ENCODE data around the gene IL34. TPM values are rescaled to one million over a fixed set of nuclear protein-coding genes. Genes with fewer than 3 reads are reported as not detected.

IL34 gene
- polyA plus RNA-seq, 1 donor (not counting 4 experiments of a cell fraction or from before 2014, with no cell fraction given): 0.08 TPM

- DNase-seq (ENCODE audit: low read depth, low spot score) (no peak), FAIRE-seq (no peak)
- Histone ChIP-seq H3K36me3 (ENCODE audit: control insufficient read depth in 2 of 2, extremely low read depth in 1 of 2, insufficient read depth in 2 of 2, low read length in 2 of 2) (peaks cover 10 to 11% of the 10 kb centered on the region in 2 experiments), H3K27ac (ENCODE audit: control insufficient read depth, insufficient read depth, low read length) (no peak overlapping the region), H3K27me3 (ENCODE audit: control insufficient read depth, extremely low read depth, insufficient read depth, low read length) (no peaks in the 10 kb centered on the region), H3K9ac (ENCODE audit: control insufficient read depth, extremely low read depth, insufficient read depth, low read length) (no peak overlapping the region), H2AFZ (ENCODE audit: control insufficient read depth, low read length) (no peak overlapping the region), H3K4me3 (ENCODE audit: control insufficient read depth in 2 of 3, extremely low read depth in 1 of 3, insufficient read depth in 2 of 3, low read depth in 1 of 3, low read length in 3 of 3) (no peak overlapping the region), H3K9me1 (ENCODE audit: control insufficient read depth, extremely low read depth, insufficient read depth, low read length) (no peaks in the 10 kb centered on the region), H4K20me1 (ENCODE audit: control insufficient read depth, extremely low read depth, insufficient read depth, low read length) (no peaks in the 10 kb centered on the region), H3K79me2 (ENCODE audit: control insufficient read depth, insufficient read depth, low read length) (no peaks in the 10 kb centered on the region), H3K9me3 (ENCODE audit: control insufficient read depth, low read depth, low read length) (no peaks in the 10 kb centered on the region), H3K4me1 (ENCODE audit: control insufficient read depth, extremely low read depth, insufficient read depth, low read length) (no peaks in the 10 kb centered on the region), H3K4me2 (ENCODE audit: control insufficient read depth, extremely low read depth, insufficient read depth, low read depth, low read length) (no peak overlapping the region)
- TF ChIP-seq, protein P1, sequence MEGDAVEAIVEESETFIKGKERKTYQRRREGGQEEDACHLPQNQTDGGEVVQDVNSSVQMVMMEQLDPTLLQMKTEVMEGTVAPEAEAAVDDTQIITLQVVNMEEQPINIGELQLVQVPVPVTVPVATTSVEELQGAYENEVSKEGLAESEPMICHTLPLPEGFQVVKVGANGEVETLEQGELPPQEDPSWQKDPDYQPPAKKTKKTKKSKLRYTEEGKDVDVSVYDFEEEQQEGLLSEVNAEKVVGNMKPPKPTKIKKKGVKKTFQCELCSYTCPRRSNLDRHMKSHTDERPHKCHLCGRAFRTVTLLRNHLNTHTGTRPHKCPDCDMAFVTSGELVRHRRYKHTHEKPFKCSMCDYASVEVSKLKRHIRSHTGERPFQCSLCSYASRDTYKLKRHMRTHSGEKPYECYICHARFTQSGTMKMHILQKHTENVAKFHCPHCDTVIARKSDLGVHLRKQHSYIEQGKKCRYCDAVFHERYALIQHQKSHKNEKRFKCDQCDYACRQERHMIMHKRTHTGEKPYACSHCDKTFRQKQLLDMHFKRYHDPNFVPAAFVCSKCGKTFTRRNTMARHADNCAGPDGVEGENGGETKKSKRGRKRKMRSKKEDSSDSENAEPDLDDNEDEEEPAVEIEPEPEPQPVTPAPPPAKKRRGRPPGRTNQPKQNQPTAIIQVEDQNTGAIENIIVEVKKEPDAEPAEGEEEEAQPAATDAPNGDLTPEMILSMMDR (optimal IDR thresholded peaks at IDR 0.05 in 1 of 3, IDR thresholded peaks at IDR 0.05 in 1 of 3, conservative IDR thresholded peaks at IDR 0.05 in 1 of 3; ENCODE audit: extremely low read depth in 1 of 3, insufficient read depth in 2 of 3, low read length in 3 of 3): no peak
- no peak for TF ChIP-seq EZH2 (IDR thresholded peaks at IDR 0.05; ENCODE audit: low read length)
- dilution Hi-C loops (cut with MboI; ENCODE audit: extremely low pct_ligation_motif_present, low sequenced_read_pairs): no loop called here
These were observed 15.2 kb downstream of the IL34 start for GRCh38 chr16:70661534-70661917.

GRCh38 chr16:70661918-70662641 lies 15.7 kb downstream of the IL34 start:
- no peak overlapping the region for H3K4me3 ChIP-seq (ENCODE audit: control insufficient read depth in 2 of 3, extremely low read depth in 1 of 3, insufficient read depth in 2 of 3, low read depth in 1 of 3, low read length in 3 of 3)
- no peak overlapping the region for H3K9ac ChIP-seq (ENCODE audit: control insufficient read depth, extremely low read depth, insufficient read depth, low read length)
- H2AFZ ChIP-seq (ENCODE audit: control insufficient read depth, low read length): no peak overlapping the region
- no peak for TF ChIP-seq EZH2 (IDR thresholded peaks at IDR 0.05; ENCODE audit: low read length)
- TF ChIP-seq, protein P1 (optimal IDR thresholded peaks at IDR 0.05 in 1 of 3, IDR thresholded peaks at IDR 0.05 in 1 of 3, conservative IDR thresholded peaks at IDR 0.05 in 1 of 3; ENCODE audit: extremely low read depth in 1 of 3, insufficient read depth in 2 of 3, low read length in 3 of 3): no peak
- no peaks in the 10 kb centered on the region for H4K20me1 ChIP-seq (ENCODE audit: control insufficient read depth, extremely low read depth, insufficient read depth, low read length)
- dilution Hi-C loops (cut with MboI; ENCODE audit: extremely low pct_ligation_motif_present, low sequenced_read_pairs): no loop called here
- H3K36me3 ChIP-seq (ENCODE audit: control insufficient read depth in 2 of 2, extremely low read depth in 1 of 2, insufficient read depth in 2 of 2, low read length in 2 of 2): peaks cover 10 to 11% of the 10 kb centered on the region in 2 experiments
- H3K4me1 ChIP-seq (ENCODE audit: control insufficient read depth, extremely low read depth, insufficient read depth, low read length): no peaks in the 10 kb centered on the region
- H3K27me3 ChIP-seq (ENCODE audit: control insufficient read depth, extremely low read depth, insufficient read depth, low read length): no peaks in the 10 kb centered on the region
- H3K9me1 ChIP-seq (ENCODE audit: control insufficient read depth, extremely low read depth, insufficient read depth, low read length): no peaks in the 10 kb centered on the region
- H3K27ac ChIP-seq (ENCODE audit: control insufficient read depth, insufficient read depth, low read length): no peak overlapping the region
- FAIRE-seq: no peak
- no peak overlapping the region for H3K4me2 ChIP-seq (ENCODE audit: control insufficient read depth, extremely low read depth, insufficient read depth, low read depth, low read length)
- no peaks in the 10 kb centered on the region for H3K9me3 ChIP-seq (ENCODE audit: control insufficient read depth, low read depth, low read length)
- no peaks in the 10 kb centered on the region for H3K79me2 ChIP-seq (ENCODE audit: control insufficient read depth, insufficient read depth, low read length)
- DNase-seq (ENCODE audit: low read depth, low spot score): no peak
